GM21447 (cell line): ENCODE data around the gene FGFRL1.

Experiments used
- ATAC-seq: cut with Tn5 transposase; IDR thresholded peaks from one replicate; pipeline ENCODE4 v1.9.1; 2021; ENCODE audit not compliant: unreplicated experiment

Gene FGFRL1, protein sequence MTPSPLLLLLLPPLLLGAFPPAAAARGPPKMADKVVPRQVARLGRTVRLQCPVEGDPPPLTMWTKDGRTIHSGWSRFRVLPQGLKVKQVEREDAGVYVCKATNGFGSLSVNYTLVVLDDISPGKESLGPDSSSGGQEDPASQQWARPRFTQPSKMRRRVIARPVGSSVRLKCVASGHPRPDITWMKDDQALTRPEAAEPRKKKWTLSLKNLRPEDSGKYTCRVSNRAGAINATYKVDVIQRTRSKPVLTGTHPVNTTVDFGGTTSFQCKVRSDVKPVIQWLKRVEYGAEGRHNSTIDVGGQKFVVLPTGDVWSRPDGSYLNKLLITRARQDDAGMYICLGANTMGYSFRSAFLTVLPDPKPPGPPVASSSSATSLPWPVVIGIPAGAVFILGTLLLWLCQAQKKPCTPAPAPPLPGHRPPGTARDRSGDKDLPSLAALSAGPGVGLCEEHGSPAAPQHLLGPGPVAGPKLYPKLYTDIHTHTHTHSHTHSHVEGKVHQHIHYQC

DNA sequence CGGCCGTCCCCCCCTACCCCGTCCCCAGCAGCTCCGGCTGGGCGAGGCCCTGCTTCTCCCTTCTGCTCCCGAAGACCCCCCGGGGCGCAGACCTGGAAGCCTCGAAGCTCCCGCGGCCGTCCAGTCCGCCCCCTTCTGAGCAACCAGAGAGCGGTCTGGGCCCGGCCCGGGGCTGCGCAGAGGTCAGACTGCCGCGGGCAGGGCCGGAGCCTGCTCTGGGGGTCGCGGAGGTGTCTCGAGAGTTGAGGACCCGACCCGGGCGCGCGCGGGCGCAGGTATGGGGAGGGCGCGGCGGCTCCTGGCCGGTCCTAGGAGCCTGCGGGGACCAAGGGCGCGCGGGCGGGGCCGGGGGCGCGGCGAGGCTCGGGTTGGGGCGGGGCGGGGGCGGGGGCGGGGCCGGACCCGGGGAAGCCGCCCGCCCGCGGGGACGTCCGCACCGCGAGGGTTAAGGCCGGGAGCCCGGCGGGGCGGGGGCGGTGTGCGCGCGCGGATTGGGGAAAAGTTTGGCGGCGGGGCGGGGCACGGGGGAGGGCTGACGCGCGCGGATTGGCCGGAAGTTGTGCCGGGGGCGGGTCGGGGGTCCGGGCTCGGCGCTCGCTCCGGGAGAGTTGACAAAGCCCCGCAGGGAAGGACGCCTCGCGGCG is at the start of gene FGFRL1:
FGFRL1 (plus strand) TSS at position 605 of the 644 bp plus-strand sequence. CDS start 860 bp downstream, outside the sequence.
- peak; percentile 38 for ATAC-seq

DNA sequence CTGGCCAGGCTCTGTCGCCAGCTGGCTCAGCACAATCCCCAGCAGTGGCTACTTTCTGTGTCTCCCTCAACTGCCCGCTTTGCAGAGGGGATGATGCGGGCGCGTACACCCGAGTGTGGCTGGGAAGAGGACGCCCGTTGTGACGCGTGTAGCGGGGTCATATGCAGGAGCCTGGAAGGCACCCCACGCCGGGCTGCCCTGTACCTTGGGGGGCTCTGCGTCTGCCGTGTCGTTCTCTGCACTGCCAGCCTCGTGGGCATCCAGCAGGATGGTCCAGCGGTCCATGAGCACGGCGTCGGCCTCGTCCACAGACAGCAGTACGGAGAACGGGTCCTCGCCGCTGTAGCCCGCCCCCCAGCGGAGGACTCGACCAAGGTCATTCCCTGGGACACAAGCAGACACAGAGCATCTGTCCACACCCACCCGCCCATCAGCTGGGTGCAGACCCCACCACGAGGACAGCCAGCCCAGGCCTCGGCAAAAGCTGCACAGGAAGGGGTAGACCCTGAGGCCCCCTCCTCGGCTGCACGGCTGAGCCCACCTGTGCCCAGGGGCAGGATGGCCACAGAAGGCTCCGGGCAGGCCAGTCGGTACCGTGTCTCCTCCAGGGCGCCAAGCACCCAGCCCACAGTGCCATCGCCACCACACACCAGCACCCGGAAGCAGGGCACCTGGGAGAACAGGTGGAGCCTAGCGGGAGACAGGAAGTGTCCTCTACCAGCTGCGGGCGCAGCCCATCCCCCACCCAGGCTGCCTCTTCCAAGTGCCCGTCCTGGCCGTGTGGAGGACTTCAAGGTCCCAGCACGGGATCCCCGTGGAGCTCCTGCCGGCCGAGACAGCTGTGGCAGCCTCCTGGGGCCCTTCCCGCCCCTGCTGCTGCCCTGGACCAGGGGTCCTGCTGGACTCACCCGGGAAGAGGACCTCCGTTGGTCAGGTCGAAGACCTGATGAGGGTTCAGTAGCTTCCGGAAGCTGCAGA is 48.9 kb upstream of the FGFRL1 start:
- ATAC-seq: no peak

DNA sequence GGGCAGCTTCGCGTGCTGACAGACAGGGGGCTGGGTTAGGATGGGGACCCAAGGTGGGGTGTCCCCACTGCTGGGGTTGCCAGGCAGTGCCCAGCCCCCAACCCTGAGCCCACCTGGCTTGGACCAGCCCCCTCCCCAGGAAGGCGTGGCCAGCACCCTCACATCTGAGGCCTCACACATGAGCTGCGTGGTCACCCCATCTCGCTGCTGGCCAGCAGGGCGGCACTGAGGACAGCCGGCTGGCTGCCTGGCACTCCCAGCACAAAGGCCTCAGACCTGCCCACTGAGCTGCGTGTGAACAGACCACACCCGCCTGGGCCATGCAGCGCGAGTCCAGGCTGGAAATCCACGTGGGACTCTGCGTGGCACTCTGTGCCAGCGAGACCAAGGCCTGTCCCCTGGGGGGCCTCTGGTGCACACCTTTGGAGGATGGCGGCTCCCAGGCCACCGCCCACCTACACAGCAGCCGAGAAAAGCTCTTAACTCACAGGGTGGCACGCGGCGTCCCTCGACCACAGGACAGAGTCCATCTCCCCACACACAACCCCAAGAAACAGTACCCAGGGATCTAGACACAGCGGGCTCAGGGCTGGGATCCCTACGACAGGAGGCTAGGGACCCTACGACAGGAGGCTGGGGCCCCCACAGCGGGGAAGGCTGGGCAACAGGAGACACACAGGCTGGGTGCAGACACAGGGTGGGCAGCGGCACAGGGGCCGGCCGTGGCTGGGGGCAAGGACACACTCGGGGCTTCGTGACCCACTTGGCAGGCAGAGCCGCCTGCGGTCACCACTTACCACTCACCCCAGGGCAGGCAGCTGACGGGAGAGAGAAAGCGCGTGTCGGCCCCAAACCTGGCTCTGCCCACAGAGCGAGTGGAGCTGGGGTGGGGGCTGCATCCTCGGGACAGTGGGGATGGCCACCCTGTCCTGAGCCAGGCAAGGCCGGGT is 47.9 kb upstream of the FGFRL1 start:
- ATAC-seq: no peak

DNA sequence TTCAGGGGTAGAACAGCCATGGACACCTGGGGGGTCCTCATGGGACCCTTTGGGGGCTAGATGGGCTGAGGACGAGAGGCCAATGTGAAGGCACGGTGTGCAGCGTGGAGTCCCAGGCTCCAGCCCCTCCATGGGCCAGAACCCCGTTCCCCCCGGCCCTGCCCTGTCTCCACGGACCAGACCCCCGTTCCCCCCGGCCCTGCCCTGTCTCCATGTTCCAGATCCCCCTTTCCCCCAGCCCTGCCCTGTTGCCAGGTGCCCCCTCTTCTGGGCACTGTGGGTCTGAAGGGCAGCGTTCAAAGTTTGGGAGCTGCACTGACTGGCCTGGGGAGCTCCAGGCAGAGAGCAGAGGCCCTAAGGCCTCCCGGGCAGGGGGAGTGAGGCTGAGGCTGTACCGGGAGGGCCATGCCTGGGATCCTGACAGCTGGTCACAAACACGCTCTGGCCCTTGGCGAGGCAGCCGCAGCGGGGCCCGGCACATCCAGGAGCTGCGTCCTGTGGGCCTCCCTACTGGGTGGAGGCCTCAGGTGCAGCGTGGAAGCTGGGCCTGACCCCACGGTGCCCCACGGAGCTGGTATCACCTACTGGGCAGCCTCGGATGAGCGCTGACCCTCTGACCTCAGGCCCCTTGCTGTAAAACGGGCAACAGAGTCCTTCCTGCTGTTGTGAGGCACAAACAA is 46.9 kb upstream of the FGFRL1 start:
- no peak for ATAC-seq

DNA sequence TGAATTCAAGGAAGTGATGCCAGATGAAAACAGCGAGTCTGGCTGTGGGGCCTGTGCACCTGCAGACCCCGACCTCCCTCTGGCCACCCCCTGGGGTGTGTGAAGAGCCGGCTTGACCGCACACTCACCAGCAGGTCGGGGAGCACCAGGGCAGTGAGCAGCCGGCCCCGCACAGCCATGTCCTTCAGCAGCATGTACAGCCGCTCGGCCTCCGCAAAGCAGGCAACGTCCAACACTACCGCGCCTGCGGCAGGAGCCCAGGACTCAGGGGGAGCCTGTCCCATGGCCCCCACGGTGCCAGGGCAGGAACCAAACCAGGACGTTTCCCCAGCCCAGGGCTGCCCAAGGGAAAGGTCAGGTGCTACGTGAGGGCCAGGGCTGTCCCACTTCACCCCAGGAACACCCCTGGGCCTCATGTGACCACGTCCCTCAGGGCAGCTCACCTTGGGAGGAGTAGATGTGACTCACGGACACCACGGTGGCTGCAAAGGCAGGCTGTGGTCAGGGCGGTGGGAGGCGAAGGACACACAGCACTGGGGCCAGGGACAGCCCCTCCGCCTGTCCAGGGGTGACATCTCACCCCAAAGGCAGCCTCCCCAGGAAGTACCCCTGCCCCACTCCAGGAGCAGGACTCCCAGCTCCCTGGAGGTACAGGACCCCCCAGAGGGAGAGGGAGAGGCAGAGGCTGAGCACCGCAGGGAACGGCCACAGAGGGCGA is 46.2 kb upstream of the FGFRL1 start:
- no peak for ATAC-seq

DNA sequence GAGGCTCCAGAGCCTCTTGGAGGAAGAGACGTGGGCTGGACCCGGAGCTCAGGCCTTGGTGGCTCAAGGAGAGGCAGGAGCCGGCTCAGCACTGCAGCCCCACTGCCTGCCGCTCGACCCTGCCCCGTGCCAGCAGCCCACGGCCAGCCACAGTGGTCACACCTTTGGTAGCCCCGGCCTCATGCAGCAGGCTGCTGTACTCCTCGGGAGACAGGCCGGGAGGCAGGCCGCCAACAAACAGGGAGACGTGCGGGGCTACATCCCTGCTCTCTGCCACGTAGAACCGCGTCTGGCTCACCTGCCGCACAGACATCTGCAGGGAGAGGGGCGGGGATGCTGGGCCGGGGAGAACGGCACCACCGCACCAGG is 45.7 kb upstream of the FGFRL1 start:
- ATAC-seq: no peak

DNA sequence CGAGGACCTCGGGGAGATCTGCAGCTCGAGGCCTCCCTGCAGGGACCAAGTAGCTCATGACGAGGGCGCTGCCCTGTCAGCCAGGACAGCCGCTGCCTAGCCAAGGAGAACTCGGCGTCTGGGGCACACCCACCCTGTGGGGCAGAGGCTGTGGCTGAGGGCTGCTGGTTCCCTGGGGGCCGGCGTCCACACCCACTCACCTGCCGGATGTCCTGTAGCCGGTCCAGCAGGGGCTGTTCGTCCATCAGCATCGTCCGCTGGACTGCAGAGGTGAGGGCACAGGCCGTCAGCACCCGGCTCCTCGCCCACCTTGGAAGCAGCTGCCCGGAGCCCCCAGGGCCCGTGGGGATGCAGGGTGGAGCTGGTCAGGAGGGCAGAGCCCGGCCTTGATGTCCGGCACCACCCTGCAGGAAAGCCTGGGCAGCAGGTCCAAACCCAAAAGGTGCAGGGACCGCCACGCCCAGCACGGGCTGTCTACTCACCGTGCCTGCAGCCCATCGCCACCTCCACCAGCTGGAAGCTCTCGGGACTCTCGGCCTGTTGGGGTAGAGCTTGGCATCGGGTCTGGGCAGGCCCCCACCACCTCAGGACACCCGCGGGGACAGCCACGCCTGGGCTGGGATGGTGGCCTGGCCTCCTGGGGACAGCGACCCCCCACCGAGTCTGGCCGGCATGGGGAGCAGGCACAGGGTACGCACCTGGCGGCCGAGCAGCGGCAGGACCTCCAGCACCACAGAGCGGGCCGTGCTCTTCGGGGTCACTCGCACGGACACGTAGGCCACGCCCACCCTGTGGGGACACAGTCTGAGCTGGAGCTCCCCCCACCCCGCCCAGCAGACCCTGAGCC is 44.9 kb upstream of the FGFRL1 start:
- ATAC-seq: no peak

DNA sequence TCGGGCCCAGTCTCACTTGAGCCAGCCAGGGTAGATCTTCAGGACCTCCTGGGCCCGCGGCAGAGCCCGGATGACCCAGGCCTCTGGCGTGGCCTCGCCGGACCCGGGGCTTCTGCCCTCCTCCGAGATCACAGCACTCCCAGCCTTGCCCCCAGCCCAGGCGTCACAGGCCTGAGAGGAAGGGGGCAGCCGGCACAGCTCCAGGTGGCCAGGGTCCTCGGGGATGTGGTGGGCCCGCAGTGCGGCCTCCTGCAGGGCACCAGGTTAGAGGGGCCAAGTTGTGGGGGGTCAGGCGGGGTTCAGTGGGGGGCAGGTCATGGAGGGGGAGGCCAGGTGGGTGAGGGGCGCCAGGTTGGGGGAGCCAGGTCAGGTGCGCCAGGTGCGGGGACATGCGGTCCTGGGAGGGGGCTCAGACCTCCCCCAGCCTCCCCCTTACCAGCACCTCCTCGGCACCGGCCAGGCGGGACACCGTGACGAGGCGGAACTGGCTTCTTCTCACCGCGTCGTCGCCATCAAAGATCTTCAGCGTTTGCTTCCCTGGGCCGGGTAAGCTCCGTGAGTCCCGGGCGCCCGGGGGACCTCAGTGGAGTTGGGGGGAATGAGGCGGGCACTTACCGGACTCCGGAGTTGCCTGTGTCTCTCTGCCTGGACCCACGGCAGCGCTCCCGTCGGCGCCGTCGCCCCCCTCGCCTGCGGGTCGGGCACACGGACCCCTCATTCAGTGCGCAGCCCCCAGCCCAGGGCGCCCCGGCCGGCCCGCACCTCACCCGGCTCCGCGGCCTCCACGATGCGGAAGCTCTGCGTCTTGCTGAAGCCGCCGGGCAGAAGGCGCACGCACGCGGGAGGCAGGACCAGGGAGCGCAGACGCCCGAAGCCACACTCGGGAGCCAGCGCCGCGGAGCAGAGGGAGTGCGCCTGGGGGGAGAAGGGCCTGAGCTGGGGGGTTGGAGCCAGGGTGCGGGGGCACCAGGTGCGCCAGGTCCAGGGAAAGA is 44.0 kb upstream of the FGFRL1 start:
- no peak for ATAC-seq

DNA sequence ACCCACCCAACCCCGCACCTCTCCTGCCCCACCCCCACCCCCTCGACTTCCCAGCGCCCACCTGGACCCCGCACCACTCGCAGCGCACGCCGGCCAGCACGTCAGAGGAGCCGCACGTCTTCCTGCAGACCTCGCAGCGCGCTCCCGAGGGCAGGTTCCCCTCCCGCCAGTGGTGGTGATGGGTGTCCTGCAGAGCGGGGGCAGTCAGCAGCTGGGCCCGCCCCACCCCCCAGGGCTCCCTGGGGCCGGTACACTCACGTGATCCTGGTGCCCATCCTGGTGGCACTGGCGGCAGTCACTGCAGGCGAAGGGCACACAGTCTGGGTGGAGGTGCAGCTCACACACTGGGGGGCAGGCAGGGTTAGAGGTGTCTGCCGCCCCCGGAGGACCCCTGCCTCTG is 43.2 kb upstream of the FGFRL1 start:
- ATAC-seq: no peak

DNA sequence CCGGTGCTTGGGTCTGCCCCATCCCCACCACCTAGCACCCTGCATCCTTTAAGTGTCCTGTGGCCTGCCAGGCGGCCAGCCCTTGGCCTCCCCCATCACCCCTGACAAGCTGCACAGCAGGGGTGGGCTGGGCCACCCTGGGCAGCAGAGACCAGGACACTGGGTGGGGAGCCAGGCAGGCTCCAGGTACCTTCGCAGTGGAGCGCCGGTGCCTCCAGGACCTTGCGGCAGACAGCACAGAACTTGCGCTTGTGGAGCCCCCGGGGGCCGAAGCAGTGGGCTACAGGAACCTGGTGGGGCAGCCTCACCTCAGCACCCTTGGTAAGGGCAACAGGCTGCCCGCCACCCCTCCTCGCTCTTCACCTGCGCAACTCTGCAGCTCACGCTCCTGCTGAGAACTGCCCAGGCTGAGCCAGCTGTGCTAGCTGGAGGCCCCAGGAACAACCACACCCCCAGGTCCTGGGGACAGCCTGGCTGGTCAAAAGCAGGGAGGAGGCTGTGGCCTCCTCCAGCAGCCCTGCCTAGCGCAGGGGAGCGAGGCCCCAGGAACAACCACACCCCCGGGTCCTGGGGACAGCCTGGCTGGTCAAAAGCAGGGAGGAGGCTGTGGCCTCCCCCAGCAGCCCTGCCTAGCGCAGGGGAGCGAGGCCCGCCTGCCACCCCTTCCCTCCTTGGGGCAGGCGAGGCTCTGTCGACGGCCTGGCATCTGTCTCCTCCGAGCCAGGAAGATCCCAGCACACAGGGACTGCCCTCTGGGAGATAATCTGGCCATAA is 42.6 kb upstream of the FGFRL1 start:
- ATAC-seq: no peak

DNA sequence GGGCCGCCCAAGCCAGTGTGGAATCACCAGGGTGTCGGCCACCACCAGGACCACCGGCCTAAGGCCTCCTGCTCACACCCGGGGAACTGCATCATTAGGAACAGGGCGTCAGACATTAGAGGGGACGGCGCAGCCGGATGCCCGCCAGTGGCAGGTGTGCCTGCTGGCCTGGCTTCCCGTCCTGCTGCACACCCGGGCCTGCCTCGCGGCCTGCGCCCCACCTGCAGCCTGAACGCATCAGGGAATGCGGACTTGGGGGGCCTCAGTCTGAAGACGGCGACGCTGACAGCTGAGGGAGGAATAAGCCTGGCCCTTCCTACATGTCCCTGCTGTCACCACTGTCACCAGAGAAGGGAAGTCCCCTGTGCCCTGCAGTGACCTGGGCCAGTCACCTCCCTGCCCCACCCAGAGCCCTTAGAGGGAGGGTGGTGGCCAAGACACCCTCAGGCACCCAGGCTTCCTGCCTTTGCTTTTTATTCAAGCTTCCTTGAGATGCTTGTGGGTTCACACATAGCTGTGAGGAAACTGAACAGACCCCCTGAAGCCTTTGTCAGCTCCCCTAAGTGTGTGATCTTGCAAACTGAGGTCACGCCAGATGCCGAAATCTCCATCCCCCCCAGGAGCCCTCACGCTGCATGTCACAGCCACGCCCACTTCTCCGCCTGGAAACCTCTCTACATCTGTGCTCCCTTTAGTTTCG is 41.2 kb upstream of the FGFRL1 start:
- ATAC-seq: no peak

DNA sequence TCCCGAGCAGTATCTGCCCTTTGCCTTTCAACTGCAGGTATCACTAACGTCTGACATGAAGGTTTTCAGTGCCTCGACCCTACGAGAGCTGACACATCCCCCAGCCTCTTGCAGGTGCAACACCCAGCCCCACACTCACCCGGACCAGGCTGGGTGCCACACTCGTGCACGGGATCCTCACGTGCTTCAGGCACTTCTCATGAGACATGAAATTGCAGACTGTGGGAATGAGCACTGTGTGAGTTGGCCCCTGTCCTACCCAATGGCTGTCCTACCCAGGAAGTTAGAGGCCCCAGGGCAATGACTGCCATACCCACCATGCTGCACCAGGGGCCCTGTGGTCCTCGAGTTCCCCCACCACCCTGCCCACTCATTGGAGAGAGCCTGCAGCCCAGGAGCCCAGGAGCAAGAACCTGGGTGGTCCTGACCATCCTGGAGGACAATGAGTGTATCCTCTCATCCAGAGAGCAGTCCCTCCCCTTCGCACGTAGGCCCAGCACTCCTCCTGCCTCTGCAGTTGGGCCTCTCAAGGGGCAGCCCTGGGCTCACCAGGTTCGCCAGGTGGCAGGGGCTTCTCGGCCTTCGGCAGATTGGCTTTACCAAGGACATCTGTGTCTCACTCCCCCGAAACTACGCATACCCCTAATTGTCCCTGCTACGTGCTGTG is 40.4 kb upstream of the FGFRL1 start:
- ATAC-seq: no peak

DNA sequence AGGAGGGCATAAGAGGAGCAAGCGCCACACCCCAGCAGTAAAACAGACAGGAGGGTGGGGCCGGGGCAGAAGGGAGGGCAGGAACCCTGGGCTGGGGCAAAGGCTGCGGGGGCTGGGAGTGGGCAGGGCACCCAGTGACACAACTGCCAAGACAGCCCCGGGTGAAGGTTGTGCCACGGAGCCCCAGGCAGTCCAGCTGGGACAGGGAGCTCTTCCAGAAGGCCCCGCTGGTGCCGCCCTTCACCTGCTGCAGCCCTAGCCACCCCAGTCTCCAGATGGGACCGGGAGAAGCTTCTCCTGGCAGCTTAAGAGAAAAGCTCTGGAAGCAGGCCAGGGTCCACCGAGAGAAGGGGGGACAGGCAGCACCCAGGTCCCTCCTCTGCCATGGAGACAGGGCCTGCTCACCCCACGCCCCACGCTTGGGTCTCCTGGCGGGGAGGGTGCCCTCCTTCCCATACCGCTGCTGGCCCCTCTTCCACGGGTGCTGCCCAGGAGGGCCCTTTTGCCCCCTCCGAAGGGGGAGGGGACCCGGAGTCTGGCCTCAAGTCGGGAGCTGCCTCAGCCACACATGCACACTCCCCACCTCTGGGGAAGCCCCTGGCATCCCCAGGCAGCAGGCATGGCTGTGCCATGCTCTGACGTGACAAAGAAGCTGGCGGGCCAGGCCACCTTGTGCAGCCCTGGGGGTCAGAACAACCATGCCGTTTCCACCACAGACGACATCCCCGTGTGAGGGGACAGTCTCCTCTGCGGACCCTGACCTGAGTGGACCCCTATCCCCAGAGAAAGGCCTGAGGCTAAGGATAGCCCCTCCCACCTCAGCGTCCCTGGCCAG is 39.5 kb upstream of the FGFRL1 start:
- no peak for ATAC-seq
